RWPE2 (cell line): ENCODE results near the gene RAB7A.
"Not testable (repeated sequence)": the region's sequence is repeated elsewhere in the genome, so short reads cannot be mapped to it uniquely, and the experiment has no call there.

Experiments
- ATAC-seq: fragments of 200-7000 bp; cut with Tn5 transposase; 3 replicates; pipeline ENCODE4 v1.9.1; 2021; ENCODE audit warnings: low read depth
- DNase-seq: peaks from one replicate; pipeline ENCODE4 v3.0.0-alpha.2; 2020; ENCODE audit warnings: low spot score
- H3K27ac ChIP-seq: fragments of 450-650 bp; 2 replicates; pipeline ENCODE4 v1.5.1; 2017; ENCODE audit warnings: mild to moderate bottlenecking; ENCODE audit not compliant: poor library complexity, severe bottlenecking
- H3K27me3 ChIP-seq: fragments of 250-450 bp; sonication (Bioruptor Pico); 2 replicates; pipeline ENCODE4 v1.5.1; 2021; ENCODE audit warnings: mild to moderate bottlenecking, moderate library complexity; ENCODE audit not compliant: insufficient read depth, poor library complexity, severe bottlenecking
- H3K36me3 ChIP-seq: fragments of 250-450 bp; sonication (Bioruptor Pico); 2 replicates; pipeline ENCODE4 v1.5.1; 2020; ENCODE audit warnings: low read depth, mild to moderate bottlenecking, moderate library complexity
- H3K4me1 ChIP-seq: fragments of 250-450 bp; sonication (Bioruptor Pico); 2 replicates; pipeline ENCODE4 v1.5.1; 2021; ENCODE audit warnings: mild to moderate bottlenecking, moderate library complexity; ENCODE audit not compliant: insufficient read depth, poor library complexity, severe bottlenecking
- H3K4me3 ChIP-seq: fragments of 250-450 bp; sonication (Bioruptor Pico); 2 replicates; pipeline ENCODE4 v1.5.1; 2021; ENCODE audit warnings: mild to moderate bottlenecking, moderate library complexity; ENCODE audit not compliant: severe bottlenecking
- H3K9me3 ChIP-seq: fragments of 250-450 bp; sonication (Bioruptor Pico); 2 replicates; pipeline ENCODE4 v1.5.1; 2021; ENCODE audit warnings: mild to moderate bottlenecking, moderate library complexity; ENCODE audit not compliant: severe bottlenecking
- CTCF ChIP-seq: fragments of 450-650 bp; IDR thresholded peaks from one replicate; pipeline ENCODE4 v1.5.1; 2017; ENCODE audit warnings: mild to moderate bottlenecking, moderate library complexity; ENCODE audit not compliant: poor library complexity, severe bottlenecking

RAB7A gene

GRCh38 chr3:128770387-128770786 is 44.4 kb downstream of the RAB7A start:
- peaks cover 4% of the 10 kb centered on the region for H3K4me1 ChIP-seq
- ATAC-seq (no peak), DNase-seq (no peak)
- H3K36me3 ChIP-seq = no peaks in the 10 kb centered on the region
- no peak overlapping the region for H3K4me3 ChIP-seq
- no peak for TF ChIP-seq CTCF
- H3K27ac ChIP-seq = no peak overlapping the region
- no peaks in the 10 kb centered on the region for H3K27me3 ChIP-seq
- no peaks in the 10 kb centered on the region for H3K9me3 ChIP-seq

GRCh38 chr3:128773189-128773588 is 47.2 kb downstream of the RAB7A start:
- H3K4me1 ChIP-seq, ATAC-seq, H3K36me3 ChIP-seq: not testable (repeated sequence)

GRCh38 chr3:128773592-128773991 is 47.6 kb downstream of the RAB7A start:
- not testable (repeated sequence) for H3K36me3 ChIP-seq, H3K4me3 ChIP-seq, H3K9me3 ChIP-seq, ATAC-seq, H3K4me1 ChIP-seq, H3K27me3 ChIP-seq, DNase-seq, H3K27ac ChIP-seq

More at GRCh38 chr3:128773189-128773588, 47.2 kb downstream of the RAB7A start:
- DNase-seq, H3K27ac ChIP-seq, H3K4me3 ChIP-seq, H3K9me3 ChIP-seq, H3K27me3 ChIP-seq: not testable (repeated sequence)

- H3K27me3 ChIP-seq = no peaks in the 10 kb centered on the region
- peaks cover 7% of the 10 kb centered on the region for H3K36me3 ChIP-seq
- no peak for TF ChIP-seq CTCF
- no peaks in the 10 kb centered on the region for H3K9me3 ChIP-seq
- ATAC-seq (no peak), DNase-seq (no peak)
- H3K4me3 ChIP-seq = no peak overlapping the region
- no peak overlapping the region for H3K27ac ChIP-seq
- H3K4me1 ChIP-seq = peaks cover 2% of the 10 kb centered on the region
Observed at GRCh38 chr3:128775241-128775640, 49.3 kb downstream of the RAB7A start.

- H3K27ac ChIP-seq = no peak overlapping the region
- peaks cover 7% of the 10 kb centered on the region for H3K36me3 ChIP-seq
- no peak overlapping the region for H3K4me3 ChIP-seq
- DNase-seq = no peak
- H3K9me3 ChIP-seq = no peaks in the 10 kb centered on the region
- no peak for ATAC-seq
- TF ChIP-seq CTCF = no peak
- H3K27me3 ChIP-seq = no peaks in the 10 kb centered on the region
- H3K4me1 ChIP-seq = no peaks in the 10 kb centered on the region
Observed at GRCh38 chr3:128775906-128776542, 50.0 kb downstream of the RAB7A start.

- Histone ChIP-seq H3K9me3 (no peaks in the 10 kb centered on the region), H3K36me3 (peaks cover 7% of the 10 kb centered on the region), H3K4me3 (no peak overlapping the region), H3K4me1 (peaks cover 9% of the 10 kb centered on the region), H3K27me3 (no peaks in the 10 kb centered on the region), H3K27ac (no peak overlapping the region)
- ATAC-seq = no peak
- no peak for DNase-seq
- no peak for TF ChIP-seq CTCF
Observed at GRCh38 chr3:128780101-128780837, 54.3 kb downstream of the RAB7A start.
